ENCODE data around the gene TEDC1.

DNA sequence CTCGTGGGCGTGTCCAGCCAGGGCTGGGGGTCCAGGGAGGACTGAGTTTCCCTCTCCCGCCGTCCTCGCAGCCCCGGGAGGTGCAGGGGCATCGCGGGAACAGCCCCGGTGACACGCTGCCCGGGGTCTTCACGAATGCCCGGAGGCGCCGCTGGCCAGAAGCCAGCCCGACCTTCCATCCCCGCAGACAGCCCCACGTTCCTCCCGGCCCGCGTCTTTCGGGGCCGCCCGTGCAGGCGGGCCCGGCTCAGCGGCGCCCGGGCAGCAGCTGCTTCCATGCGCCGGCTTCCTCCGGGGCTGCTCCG lies 827 bp upstream of the TEDC1 start:
- no peak for TF ChIP-seq CTCF (IDR thresholded peaks at IDR 0.05)
- no peak for TF ChIP-seq POLR2A (IDR thresholded peaks at IDR 0.05)
